PFSK-1 (cell line): Measurements from ENCODE around the gene HYLS1.

ENCODE experiments used
- POLR2AphosphoS5 ChIP-seq: IDR thresholded peaks from 2 replicates; pipeline ENCODE4 v1.6.1; 2012; ENCODE audit warnings: low read depth, mild to moderate bottlenecking, control low read depth, low read length, moderate library complexity
- REST ChIP-seq, 2 experiments: IDR thresholded peaks; 2 replicates each; pipeline versions ENCODE4 v1.6.1 to v1.8.0; 2011 to 2012; ENCODE audit warnings: low read depth in 2 of 2, low read length in 2 of 2, control low read depth in 1 of 2, inconsistent platforms in 1 of 2, mild to moderate bottlenecking in 1 of 2, moderate library complexity in 1 of 2; ENCODE audit not compliant: insufficient read depth in 1 of 2
- SIN3A ChIP-seq: IDR thresholded peaks from 2 replicates; pipeline ENCODE4 v1.6.1; 2012; ENCODE audit warnings: mild to moderate bottlenecking, low read length, moderate library complexity, borderline replicate concordance; ENCODE audit not compliant: insufficient read depth
- TAF1 ChIP-seq: IDR thresholded peaks from 2 replicates; pipeline ENCODE4 v1.6.1; 2012; ENCODE audit warnings: low read length, control low read depth, borderline replicate concordance; ENCODE audit not compliant: insufficient read depth

GRCh38 chr11:125941619-125942611 lies 54.4 kb downstream of the HYLS1 start:
- no peak for TF ChIP-seq REST (IDR thresholded peaks at IDR 0.05; ENCODE audit: insufficient read depth in 1 of 2, low read depth in 2 of 2, low read length in 2 of 2)
- TF ChIP-seq POLR2AphosphoS5: no peak
- no peak for TF ChIP-seq SIN3A
- TF ChIP-seq TAF1: no peak
